ENCODE data around the gene MUSK.

Gene MUSK

GRCh38 chr9:110738982-110739381 is 70.4 kb downstream of the MUSK start:
- DNase-seq (ENCODE audit: low spot score): no peak
- TF ChIP-seq, protein P1, sequence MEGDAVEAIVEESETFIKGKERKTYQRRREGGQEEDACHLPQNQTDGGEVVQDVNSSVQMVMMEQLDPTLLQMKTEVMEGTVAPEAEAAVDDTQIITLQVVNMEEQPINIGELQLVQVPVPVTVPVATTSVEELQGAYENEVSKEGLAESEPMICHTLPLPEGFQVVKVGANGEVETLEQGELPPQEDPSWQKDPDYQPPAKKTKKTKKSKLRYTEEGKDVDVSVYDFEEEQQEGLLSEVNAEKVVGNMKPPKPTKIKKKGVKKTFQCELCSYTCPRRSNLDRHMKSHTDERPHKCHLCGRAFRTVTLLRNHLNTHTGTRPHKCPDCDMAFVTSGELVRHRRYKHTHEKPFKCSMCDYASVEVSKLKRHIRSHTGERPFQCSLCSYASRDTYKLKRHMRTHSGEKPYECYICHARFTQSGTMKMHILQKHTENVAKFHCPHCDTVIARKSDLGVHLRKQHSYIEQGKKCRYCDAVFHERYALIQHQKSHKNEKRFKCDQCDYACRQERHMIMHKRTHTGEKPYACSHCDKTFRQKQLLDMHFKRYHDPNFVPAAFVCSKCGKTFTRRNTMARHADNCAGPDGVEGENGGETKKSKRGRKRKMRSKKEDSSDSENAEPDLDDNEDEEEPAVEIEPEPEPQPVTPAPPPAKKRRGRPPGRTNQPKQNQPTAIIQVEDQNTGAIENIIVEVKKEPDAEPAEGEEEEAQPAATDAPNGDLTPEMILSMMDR (IDR thresholded peaks at IDR 0.05; ENCODE audit: borderline replicate concordance, control extremely low read depth, extremely low read depth, insufficient read depth, missing control alignments): no peak
- in situ Hi-C loops (cut with MboI; ENCODE audit: low sequenced_read_pairs, unreplicated experiment): no loop called here

DNA sequence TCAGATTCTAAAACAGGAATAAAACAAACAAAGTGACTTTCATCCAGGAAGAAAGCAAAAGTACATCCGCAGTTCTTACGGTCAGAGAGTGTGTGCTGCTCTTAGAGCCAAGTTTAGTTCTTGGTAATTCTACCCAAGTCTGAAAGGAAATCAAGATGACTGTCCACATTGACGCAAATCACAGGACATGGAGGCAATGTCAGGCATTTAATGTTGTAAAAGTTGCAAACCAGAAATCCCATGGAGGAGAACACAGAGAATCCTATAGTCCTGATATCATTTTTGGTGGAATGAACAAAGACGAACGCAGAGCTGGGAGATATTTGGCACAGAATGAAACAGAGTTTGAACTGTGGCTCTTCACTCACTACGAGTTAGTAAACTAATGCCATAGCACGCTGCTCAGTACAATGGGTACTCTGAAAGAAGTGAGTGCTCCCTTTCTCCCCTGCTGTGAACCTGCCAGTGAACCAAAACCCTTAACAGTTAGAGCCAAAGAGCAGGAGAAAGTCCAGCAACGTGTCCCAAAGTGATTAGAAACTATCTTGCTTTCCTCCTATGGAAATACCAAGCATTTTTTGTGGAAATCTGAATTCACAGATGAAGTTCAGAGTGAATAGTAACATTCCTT is 74.3 kb downstream of the MUSK start:
- in situ Hi-C loops (cut with MboI; ENCODE audit: low sequenced_read_pairs, unreplicated experiment): no loop called here
- no peak for DNase-seq (ENCODE audit: low spot score)
- TF ChIP-seq, protein P1 (IDR thresholded peaks at IDR 0.05; ENCODE audit: borderline replicate concordance, control extremely low read depth, extremely low read depth, insufficient read depth, missing control alignments): no peak

- TF ChIP-seq, protein P1 (IDR thresholded peaks at IDR 0.05; ENCODE audit: borderline replicate concordance, control extremely low read depth, extremely low read depth, insufficient read depth, missing control alignments): no peak
- in situ Hi-C loops (cut with MboI; ENCODE audit: low sequenced_read_pairs, unreplicated experiment): no loop called here
- no peak for DNase-seq (ENCODE audit: low spot score)
These were observed 76.3 kb downstream of the MUSK start for GRCh38 chr9:110744715-110745384.

GRCh38 chr9:110745676-110746075 is 77.1 kb downstream of the MUSK start:
- no peak for DNase-seq (ENCODE audit: low spot score)
- in situ Hi-C loops (cut with MboI; ENCODE audit: low sequenced_read_pairs, unreplicated experiment): no loop called here

DNA sequence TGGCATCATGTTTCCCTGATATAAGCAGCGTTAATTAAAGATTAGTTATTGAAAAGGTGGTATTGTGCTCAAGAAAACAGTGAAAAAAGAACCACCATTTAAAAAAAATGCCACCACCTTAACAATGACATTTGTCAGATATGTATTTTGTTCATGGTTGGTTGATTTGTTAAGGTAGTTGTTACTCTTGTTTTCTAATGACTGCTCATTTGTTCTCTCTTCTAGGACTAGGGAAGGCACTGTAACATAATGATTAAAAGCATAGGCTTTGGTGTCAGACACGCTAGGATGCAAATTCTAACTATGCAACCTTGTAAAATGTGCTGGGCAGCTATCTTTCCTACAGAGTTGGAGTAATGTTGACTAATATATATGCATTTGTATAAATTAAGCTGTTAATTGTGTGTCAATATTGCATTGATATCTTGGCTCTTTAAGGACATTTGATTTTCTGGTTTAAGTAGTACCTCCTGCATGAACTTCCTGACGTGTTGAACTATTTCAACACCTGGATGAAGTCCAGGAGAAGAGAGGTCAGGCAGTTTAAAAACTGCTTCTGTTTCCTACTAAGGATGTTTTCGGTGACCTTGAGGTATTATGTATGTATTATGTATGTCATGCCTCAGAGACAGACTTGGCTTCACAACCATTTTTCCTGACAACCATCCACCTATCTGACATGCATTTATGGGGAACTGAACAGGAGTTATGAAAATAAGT is 77.8 kb downstream of the MUSK start:
- in situ Hi-C loops (cut with MboI; ENCODE audit: low sequenced_read_pairs, unreplicated experiment): no loop called here
- TF ChIP-seq, protein P1 (IDR thresholded peaks at IDR 0.05; ENCODE audit: borderline replicate concordance, control extremely low read depth, extremely low read depth, insufficient read depth, missing control alignments): no peak
- DNase-seq (ENCODE audit: low spot score): no peak

More at GRCh38 chr9:110745676-110746075, 77.1 kb downstream of the MUSK start:
- TF ChIP-seq, protein P1 (IDR thresholded peaks at IDR 0.05; ENCODE audit: borderline replicate concordance, control extremely low read depth, extremely low read depth, insufficient read depth, missing control alignments): no peak

DNA sequence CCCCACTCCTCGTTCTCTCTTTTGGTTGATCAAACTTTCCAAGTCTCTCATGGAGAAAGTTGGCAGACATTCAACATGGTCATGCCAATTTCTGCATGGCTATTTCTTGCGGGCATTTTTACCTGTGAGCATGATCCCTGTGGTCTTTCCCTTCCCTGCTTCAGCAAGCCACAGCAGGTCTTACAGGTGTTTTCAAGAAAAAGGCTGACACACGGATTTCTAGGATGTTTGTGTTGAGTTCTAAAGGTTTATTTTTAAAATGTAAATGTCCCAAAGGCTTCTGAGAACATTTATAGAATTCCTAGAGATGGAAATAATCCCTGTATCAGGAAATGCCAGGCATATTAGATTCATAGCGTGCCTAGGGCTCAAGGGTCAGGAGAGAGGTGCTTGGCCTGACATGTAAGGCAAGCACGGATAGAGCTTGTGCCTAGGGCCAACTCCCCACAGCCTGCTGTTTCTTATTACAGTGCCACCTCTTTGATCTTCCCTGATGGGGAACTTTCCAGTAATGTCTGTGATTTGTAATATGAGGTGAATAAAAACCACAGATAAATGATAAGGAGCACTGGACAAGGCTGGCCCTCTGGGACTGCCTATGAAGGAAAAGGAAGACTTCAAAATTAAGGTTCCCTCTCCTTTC is 79.8 kb downstream of the MUSK start:
- no peak for DNase-seq (ENCODE audit: low spot score)
- TF ChIP-seq, protein P1 (IDR thresholded peaks at IDR 0.05; ENCODE audit: borderline replicate concordance, control extremely low read depth, extremely low read depth, insufficient read depth, missing control alignments): no peak
- in situ Hi-C loops (cut with MboI; ENCODE audit: low sequenced_read_pairs, unreplicated experiment): no loop called here

Measured in GM13976 (cell line).